Astrocyte of the spinal cord (primary cell): ENCODE measurements around the gene SEMG1.

Experiments
- DNase-seq: peaks from one replicate; pipeline ENCODE4 v3.0.0; 2011; ENCODE audit warnings: low read depth, low spot score
- H3K4me3 ChIP-seq: 2 replicates; pipeline ENCODE4 v1.5.1; 2011; ENCODE audit warnings: low read depth, mild to moderate bottlenecking, low read length, moderate library complexity
- CTCF ChIP-seq: IDR thresholded peaks from 2 replicates; pipeline ENCODE4 v1.5.1; 2012; ENCODE audit warnings: low read depth, mild to moderate bottlenecking, low read length, inconsistent platforms
- in situ Hi-C: cut with HindIII; loops from 2 replicates; pipeline ENCODE4 v1.10.0; 2017; ENCODE audit warnings: low sequenced_read_pairs

The SEMG1 gene

GRCh38 chr20:45206725-45207124 lies at the start of gene SEMG1:
SEMG1 (plus strand) TSS chr20:45207033; CDS start chr20:45207054, 21 bp downstream.
- in situ Hi-C loops = no loop called here
- no peak for DNase-seq
- no peak within 1 kb of the TSS for H3K4me3 ChIP-seq
- TF ChIP-seq CTCF = no peak

- peak; percentile 71 for DNase-seq
- TF ChIP-seq CTCF = no peak
- H3K4me3 ChIP-seq = no peak overlapping the region
- in situ Hi-C loops = no loop called here
These were observed 48.9 kb upstream of the SEMG1 start for GRCh38 chr20:45157962-45158361.

DNA sequence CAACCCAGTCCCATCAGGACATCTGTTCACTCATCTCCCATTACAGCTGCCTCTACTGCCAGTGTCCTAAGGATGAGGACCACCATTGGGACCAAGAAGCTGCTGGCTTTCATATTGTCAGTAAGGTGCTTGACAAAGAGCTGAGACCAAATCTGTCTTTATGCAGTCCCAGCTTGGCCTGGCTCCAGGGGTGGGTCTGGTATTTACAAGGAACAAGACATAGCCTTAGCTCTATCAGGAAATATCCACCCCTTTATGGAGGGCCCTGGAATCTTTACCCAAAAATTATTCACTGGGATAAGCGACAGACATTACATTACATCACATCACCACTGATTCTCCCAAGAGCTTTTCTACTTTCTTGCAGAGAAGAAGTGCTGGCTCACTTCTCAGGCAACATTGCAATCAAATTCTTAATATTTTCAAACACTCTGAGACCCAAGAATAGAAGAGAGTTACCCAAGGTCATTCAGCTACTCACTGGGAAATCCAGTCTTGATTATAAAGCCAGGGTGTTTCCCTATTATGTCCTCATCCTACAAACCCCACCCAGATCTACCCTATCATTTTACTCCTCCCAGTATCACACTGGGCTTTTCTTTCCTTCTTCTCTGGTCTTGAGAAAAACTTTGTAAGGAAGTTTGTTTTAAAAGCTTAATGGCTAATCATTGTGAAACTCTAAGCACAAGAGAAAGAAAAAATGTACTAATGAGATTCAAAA lies 43.6 kb upstream of the SEMG1 start:
- no peak overlapping the region for H3K4me3 ChIP-seq
- no peak for DNase-seq
- in situ Hi-C loops = no loop called here
- TF ChIP-seq CTCF = no peak

DNA sequence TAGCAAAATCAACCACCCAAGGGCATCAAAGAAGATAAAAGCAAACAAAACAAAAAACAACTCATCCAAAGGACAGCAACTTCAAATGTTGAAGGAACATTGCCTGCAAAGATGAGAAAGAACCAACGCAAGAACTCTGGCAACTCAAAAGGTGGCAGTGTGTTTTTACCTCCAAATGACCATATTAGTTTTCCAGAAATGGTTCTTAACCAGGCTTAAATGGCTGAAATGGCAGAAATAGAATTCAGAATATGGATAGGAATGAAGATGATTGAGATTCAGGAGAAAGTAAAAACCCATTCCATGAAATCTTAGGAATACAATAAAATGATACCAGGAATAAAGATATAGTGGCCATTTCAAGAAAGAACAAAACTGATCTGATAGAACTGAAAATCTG lies 41.9 kb upstream of the SEMG1 start:
- H3K4me3 ChIP-seq = no peak overlapping the region
- TF ChIP-seq CTCF = no peak
- DNase-seq = no peak
- in situ Hi-C loops = no loop called here

- no peak for DNase-seq
- in situ Hi-C loops = no loop called here
- H3K4me3 ChIP-seq = no peak overlapping the region
- TF ChIP-seq CTCF = no peak
These were observed 33.3 kb upstream of the SEMG1 start for GRCh38 chr20:45173522-45173921.

DNA sequence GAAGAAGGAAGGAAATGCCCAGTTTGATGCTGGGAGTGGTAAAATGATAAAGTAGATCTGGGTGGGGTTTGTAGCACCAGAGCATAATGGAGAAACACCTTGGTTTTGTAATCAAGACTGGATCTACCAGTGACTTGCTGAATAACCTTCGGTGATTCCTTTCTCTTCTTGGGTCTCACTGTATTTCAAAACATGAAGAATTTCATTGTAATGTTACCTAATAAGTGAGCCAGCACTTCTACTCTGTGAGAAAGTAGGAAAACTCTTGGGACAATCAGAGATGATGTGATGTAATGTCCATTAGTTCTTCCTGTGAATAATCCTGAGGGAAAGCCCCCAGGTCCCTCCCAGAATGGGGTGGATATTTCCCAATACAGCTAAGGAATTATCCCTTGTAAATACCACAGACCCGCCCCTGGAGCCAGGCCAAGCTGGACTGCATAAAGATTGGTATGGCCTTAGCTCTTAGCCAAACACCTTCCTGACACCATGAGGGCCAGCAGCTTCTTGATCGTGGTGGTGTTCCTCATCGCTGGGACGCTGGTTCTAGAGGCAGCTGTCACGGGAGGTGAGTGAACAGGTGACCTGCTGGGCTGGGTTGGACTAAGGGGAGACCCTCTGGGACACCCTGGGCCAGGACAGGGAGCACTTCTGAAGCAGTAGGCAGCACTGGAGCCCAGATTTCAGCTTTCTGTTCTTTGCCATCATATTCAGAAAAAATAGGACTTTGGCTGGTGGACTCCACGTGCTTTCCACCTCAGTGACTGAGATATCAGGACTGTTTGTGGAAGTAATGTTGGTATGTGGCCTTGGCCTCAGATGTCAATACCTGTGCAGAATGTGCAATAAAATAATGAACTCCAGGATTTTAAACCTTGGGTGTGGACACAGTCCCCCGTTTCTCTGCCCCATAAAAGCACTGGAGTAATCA lies 32.1 kb upstream of the SEMG1 start, which contains the start of gene PI3:
TSS of gene PI3 (plus strand) at position 469 of the 931 bp plus-strand sequence. CDS start at position 490, 21 bp downstream.
- DNase-seq = no peak
- no peak for TF ChIP-seq CTCF
- no peak within 1 kb of the TSS for H3K4me3 ChIP-seq
- in situ Hi-C loops = no loop called here
